DOHH2 (cell line): ENCODE results near the gene COX19.

Source experiments
- CTCF ChIP-seq: fragments of 200-600 bp; sonication (generic); IDR thresholded peaks from one replicate; pipeline ENCODE4 v1.5.1; 2014; ENCODE audit warnings: antibody characterized with exemption, mild to moderate bottlenecking, low read depth, low read length; ENCODE audit not compliant: poor library complexity, severe bottlenecking
- EZH2phosphoT487 ChIP-seq: fragments of 200-600 bp; sonication (generic); IDR thresholded peaks from 2 replicates; pipeline ENCODE4 v1.6.1; 2017; ENCODE audit warnings: borderline replicate concordance, mild to moderate bottlenecking, antibody characterized with exemption, low read length, moderate library complexity, mixed read lengths

GRCh38 chr7:979886-980571, 4.7 kb upstream of the COX19 start:
- TF ChIP-seq CTCF (no peak), EZH2phosphoT487 (no peak)
